HEK293 (cell line): ENCODE results near the gene C16orf74.

Source experiments
- CTCF ChIA-PET: fragments of 350-600 bp; formaldehyde crosslinking; extraction: SDS; loops from one replicate; lab custom pipeline; 2021; ENCODE audit warnings: antibody characterized with exemption; lab: Yijun Ruan, JAX
- POLR2A ChIA-PET: fragments of 300-600 bp; formaldehyde crosslinking; extraction: SDS; loops from one replicate; lab custom pipeline; 2020; ENCODE audit warnings: antibody characterized with exemption, inconsistent platforms; lab: Yijun Ruan, JAX
- H3K27ac ChIP-seq: fragments of 200-500 bp; sonication (Bioruptor generic); 2 replicates; pipeline ENCODE4 v1.5.1; 2014; ENCODE audit warnings: low read depth, low read length, control low read depth, inconsistent platforms; ENCODE audit errors: extremely low read depth
- H3K36me3 ChIP-seq, 2 experiments: fragments of 200-500 bp in 1 of 2; sonication (Bioruptor generic) in 1 of 2; 1 replicate in 1 of 2; 2 replicates in 1 of 2; pipeline ENCODE4 v1.5.1; 2014 to 2017; ENCODE audit warnings: inconsistent platforms in 2 of 2, low read length in 2 of 2; ENCODE audit not compliant: control insufficient read depth in 2 of 2, insufficient read depth in 1 of 2
- H3K4me1 ChIP-seq: fragments of 200-500 bp; sonication (Bioruptor generic); 2 replicates; pipeline ENCODE4 v1.5.1; 2014; ENCODE audit warnings: mild to moderate bottlenecking, low read length, inconsistent platforms; ENCODE audit not compliant: control insufficient read depth, insufficient read depth
- H3K4me3 ChIP-seq: 2 replicates; pipeline ENCODE4 v1.5.1; 2011; ENCODE audit warnings: low read depth, mild to moderate bottlenecking, control low read depth, low read length, moderate library complexity
- H3K9me3 ChIP-seq: fragments of 200-500 bp; sonication (Bioruptor generic); 2 replicates; pipeline ENCODE4 v1.5.1; 2014; ENCODE audit warnings: low read depth, low read length, inconsistent platforms; ENCODE audit not compliant: control insufficient read depth, insufficient read depth
- MEIS1 ChIP-seq: sonication (generic); formaldehyde crosslinking; IDR thresholded peaks from 2 replicates; pipeline ENCODE4 v1.8.1; 2022; ENCODE audit warnings: missing genetic modification reagents, mild to moderate bottlenecking, borderline replicate concordance
- PRDM1 ChIP-seq: fragments of 450-650 bp; formaldehyde crosslinking; IDR thresholded peaks from 2 replicates; pipeline ENCODE4; 2016; ENCODE audit warnings: missing biosample characterization, missing genetic modification characterization
- PRDM10 ChIP-seq: fragments of 450-650 bp; formaldehyde crosslinking; IDR thresholded peaks from 2 replicates; pipeline ENCODE4 v1.5.1; 2016; ENCODE audit warnings: missing biosample characterization, missing genetic modification characterization
- TCF7L2 ChIP-seq: IDR thresholded peaks from 2 replicates; pipeline ENCODE4 v1.6.1; 2011; ENCODE audit warnings: low read depth, mild to moderate bottlenecking, inconsistent platforms, low read length, moderate library complexity, borderline replicate concordance
- ZFP37 ChIP-seq: fragments of 450-650 bp; formaldehyde crosslinking; IDR thresholded peaks from 2 replicates; pipeline ENCODE4 v1.5.1; 2016; ENCODE audit warnings: missing biosample characterization, missing genetic modification characterization
- ZNF112 ChIP-seq: fragments of 450-650 bp; formaldehyde crosslinking; IDR thresholded peaks from 2 replicates; pipeline ENCODE4 v1.5.0; 2017; ENCODE audit warnings: missing biosample characterization, missing genetic modification characterization
- ZNF138 ChIP-seq: fragments of 450-650 bp; formaldehyde crosslinking; IDR thresholded peaks from 2 replicates; pipeline ENCODE4 v1.5.1; 2016; ENCODE audit warnings: missing biosample characterization, missing genetic modification characterization, borderline replicate concordance
- ZNF140 ChIP-seq: fragments of 450-650 bp; formaldehyde crosslinking; IDR thresholded peaks from 2 replicates; pipeline ENCODE4 v1.5.1; 2016; ENCODE audit warnings: missing biosample characterization, missing genetic modification characterization
- ZNF184 ChIP-seq: fragments of 450-650 bp; IDR thresholded peaks from 2 replicates; pipeline ENCODE4 v1.5.1; 2018; ENCODE audit warnings: missing biosample characterization, mild to moderate bottlenecking, missing genetic modification characterization
- ZNF202 ChIP-seq: fragments of 450-650 bp; formaldehyde crosslinking; IDR thresholded peaks from 2 replicates; pipeline ENCODE4 v1.5.1; 2016; ENCODE audit warnings: missing biosample characterization, missing genetic modification characterization, borderline replicate concordance
- ZNF239 ChIP-seq: fragments of 450-650 bp; formaldehyde crosslinking; IDR thresholded peaks from 2 replicates; pipeline ENCODE4 v1.5.1; 2016; ENCODE audit warnings: missing biosample characterization, missing genetic modification characterization
- ZNF24 ChIP-seq: fragments of 450-650 bp; formaldehyde crosslinking; IDR thresholded peaks from 2 replicates; pipeline ENCODE4 v1.5.1; 2016; ENCODE audit warnings: missing biosample characterization, missing genetic modification characterization
- ZNF274 ChIP-seq, 2 experiments: fragments of 200-500 bp in 1 of 2; fragments of 450-650 bp in 1 of 2; sonication (Bioruptor generic) in 1 of 2; formaldehyde crosslinking in 1 of 2; IDR thresholded peaks; 2 replicates each; pipeline versions ENCODE4 v1.5.1 to v1.6.1; 2014 to 2016; ENCODE audit warnings: borderline replicate concordance in 1 of 2, inconsistent platforms in 1 of 2, low read length in 1 of 2, missing biosample characterization in 1 of 2, missing genetic modification characterization in 1 of 2
- ZNF37A ChIP-seq: fragments of 450-650 bp; IDR thresholded peaks from 2 replicates; pipeline ENCODE4 v1.5.1; 2018; ENCODE audit warnings: missing biosample characterization, missing genetic modification characterization
- ZNF473 ChIP-seq: fragments of 450-650 bp; formaldehyde crosslinking; IDR thresholded peaks from 2 replicates; pipeline ENCODE4 v1.5.1; 2017; ENCODE audit warnings: missing biosample characterization, missing genetic modification characterization
- ZNF549 ChIP-seq: fragments of 450-650 bp; IDR thresholded peaks from 2 replicates; pipeline ENCODE4 v1.5.1; 2018; ENCODE audit warnings: missing biosample characterization, missing genetic modification characterization, mild to moderate bottlenecking, inconsistent platforms, moderate library complexity
- ZNF555 ChIP-seq: fragments of 450-650 bp; formaldehyde crosslinking; conservative IDR thresholded peaks from 2 replicates; pipeline ENCODE4 v1.5.1; 2017; ENCODE audit warnings: missing biosample characterization, mild to moderate bottlenecking, missing genetic modification characterization, inconsistent platforms
- ZNF76 ChIP-seq: fragments of 450-650 bp; formaldehyde crosslinking; IDR thresholded peaks from 2 replicates; pipeline ENCODE4; 2016; ENCODE audit warnings: low read depth, missing biosample characterization, missing genetic modification characterization, borderline replicate concordance
- ZNF830 ChIP-seq: fragments of 450-650 bp; IDR thresholded peaks from 2 replicates; pipeline ENCODE4 v1.5.0; 2018; ENCODE audit warnings: missing biosample characterization, missing genetic modification characterization, low read depth, mild to moderate bottlenecking, moderate library complexity
- ZNF837 ChIP-seq: fragments of 450-650 bp; formaldehyde crosslinking; IDR thresholded peaks from 2 replicates; pipeline ENCODE4 v1.5.1; 2016; ENCODE audit warnings: missing biosample characterization, missing genetic modification characterization
- TF ChIP-seq, protein P1 (sequence below): fragments of 450-650 bp; formaldehyde crosslinking; IDR thresholded peaks from 2 replicates; pipeline ENCODE4 v1.5.1; 2016; ENCODE audit warnings: missing biosample characterization, missing genetic modification characterization
- TF ChIP-seq, protein P2 (sequence below): fragments of 450-650 bp; formaldehyde crosslinking; IDR thresholded peaks from 2 replicates; pipeline ENCODE4 v1.5.1; 2016; ENCODE audit warnings: missing biosample characterization, missing genetic modification characterization

The C16orf74 gene

GRCh38 chr16:85728879-85729278 lies 22.0 kb downstream of the C16orf74 start:
- H3K9me3 ChIP-seq: no peaks in the 10 kb centered on the region
- no peaks in the 10 kb centered on the region for H3K4me1 ChIP-seq
- ChIA-PET CTCF (interaction anchor here (0.6 to 1.3 kb wide), 5 partner anchors 10 to 344 kb away, joined by 3 to 5 read pairs (median 3); no protein-coding TSS in a partner anchor), POLR2A (no interaction called here)
- TF ChIP-seq ZNF473 (tag by site-specific recombination) (no peak), PRDM10 (tag by site-specific recombination) (0 out of 2 replicates have a peak, but pooled peaks have one; percentile 20)
- H3K4me3 ChIP-seq: no peak overlapping the region
- no peaks in the 10 kb centered on the region for H3K36me3 ChIP-seq
- no peak overlapping the region for H3K27ac ChIP-seq

DNA sequence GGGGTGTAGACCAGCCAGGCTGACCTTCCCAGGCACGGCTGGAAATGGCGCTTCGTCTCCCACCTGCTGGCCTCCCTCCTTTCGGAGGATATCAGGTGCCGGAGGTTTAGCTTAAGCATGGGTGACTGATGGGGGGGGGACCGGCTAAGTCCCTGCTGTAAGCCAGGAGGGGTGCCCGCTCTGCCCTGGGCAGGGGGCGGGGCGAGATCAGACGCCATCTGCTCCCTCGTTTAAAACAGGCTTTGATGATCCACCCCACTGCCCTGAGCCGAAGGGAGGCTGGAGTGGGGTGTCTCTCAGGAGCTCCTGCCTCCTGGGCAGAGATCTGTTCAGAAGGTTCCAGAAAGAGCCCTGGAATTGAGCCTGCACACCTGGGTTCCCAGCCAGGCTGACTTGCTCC lies 26.0 kb downstream of the C16orf74 start:
- ChIA-PET CTCF (interaction anchor here (0.6 to 0.7 kb wide), 2 partner anchors 13 to 32 kb away, joined by 3 to 11 read pairs; no protein-coding TSS in a partner anchor), POLR2A (interaction anchor here (0.6 kb wide), 1 partner anchor 19 kb away, joined by 5 read pairs; no protein-coding TSS in a partner anchor)
- no peak for TF ChIP-seq ZNF837 (tag by site-specific recombination)
- no peak for TF ChIP-seq ZFP37 (tag by site-specific recombination)
- no peak for TF ChIP-seq ZNF239 (tag by site-specific recombination)
- no peak for TF ChIP-seq ZNF76 (tag by site-specific recombination)
- no peak for TF ChIP-seq ZNF24 (tag by site-specific recombination)
- no peak for TF ChIP-seq ZNF549
- TF ChIP-seq, protein P1, sequence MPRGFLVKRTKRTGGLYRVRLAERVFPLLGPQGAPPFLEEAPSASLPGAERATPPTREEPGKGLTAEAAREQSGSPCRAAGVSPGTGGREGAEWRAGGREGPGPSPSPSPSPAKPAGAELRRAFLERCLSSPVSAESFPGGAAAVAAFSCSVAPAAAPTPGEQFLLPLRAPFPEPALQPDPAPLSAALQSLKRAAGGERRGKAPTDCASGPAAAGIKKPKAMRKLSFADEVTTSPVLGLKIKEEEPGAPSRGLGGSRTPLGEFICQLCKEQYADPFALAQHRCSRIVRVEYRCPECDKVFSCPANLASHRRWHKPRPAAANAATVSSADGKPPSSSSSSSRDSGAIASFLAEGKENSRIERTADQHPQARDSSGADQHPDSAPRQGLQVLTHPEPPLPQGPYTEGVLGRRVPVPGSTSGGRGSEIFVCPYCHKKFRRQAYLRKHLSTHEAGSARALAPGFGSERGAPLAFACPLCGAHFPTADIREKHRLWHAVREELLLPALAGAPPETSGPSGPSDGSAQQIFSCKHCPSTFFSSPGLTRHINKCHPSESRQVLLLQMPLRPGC (tag by site-specific recombination): no peak
- no peak for TF ChIP-seq ZNF202 (tag by site-specific recombination)
- no peak for TF ChIP-seq ZNF830
- no peak for TF ChIP-seq ZNF37A (tag by site-specific recombination)
- TF ChIP-seq MEIS1 (CRISPR knock-in tag): no peak
- no peak for TF ChIP-seq PRDM1 (tag by site-specific recombination)
- TF ChIP-seq ZNF138 (tag by site-specific recombination): no peak
- TF ChIP-seq, protein P2, sequence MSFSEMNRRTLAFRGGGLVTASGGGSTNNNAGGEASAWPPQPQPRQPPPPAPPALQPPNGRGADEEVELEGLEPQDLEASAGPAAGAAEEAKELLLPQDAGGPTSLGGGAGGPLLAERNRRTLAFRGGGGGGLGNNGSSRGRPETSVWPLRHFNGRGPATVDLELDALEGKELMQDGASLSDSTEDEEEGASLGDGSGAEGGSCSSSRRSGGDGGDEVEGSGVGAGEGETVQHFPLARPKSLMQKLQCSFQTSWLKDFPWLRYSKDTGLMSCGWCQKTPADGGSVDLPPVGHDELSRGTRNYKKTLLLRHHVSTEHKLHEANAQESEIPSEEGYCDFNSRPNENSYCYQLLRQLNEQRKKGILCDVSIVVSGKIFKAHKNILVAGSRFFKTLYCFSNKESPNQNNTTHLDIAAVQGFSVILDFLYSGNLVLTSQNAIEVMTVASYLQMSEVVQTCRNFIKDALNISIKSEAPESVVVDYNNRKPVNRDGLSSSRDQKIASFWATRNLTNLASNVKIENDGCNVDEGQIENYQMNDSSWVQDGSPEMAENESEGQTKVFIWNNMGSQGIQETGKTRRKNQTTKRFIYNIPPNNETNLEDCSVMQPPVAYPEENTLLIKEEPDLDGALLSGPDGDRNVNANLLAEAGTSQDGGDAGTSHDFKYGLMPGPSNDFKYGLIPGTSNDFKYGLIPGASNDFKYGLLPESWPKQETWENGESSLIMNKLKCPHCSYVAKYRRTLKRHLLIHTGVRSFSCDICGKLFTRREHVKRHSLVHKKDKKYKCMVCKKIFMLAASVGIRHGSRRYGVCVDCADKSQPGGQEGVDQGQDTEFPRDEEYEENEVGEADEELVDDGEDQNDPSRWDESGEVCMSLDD: no peak
- no peak for TF ChIP-seq ZNF112
- no peak for TF ChIP-seq ZNF140 (tag by site-specific recombination)
- no peak for TF ChIP-seq ZNF555 (tag by site-specific recombination)
- TF ChIP-seq ZNF184 (tag by site-specific recombination): no peak
- TF ChIP-seq TCF7L2: no peak
- no peak for TF ChIP-seq ZNF274 (IDR thresholded peaks at IDR 0.05; ENCODE audit: low read length)
- no peak for TF ChIP-seq ZNF274 (tag by site-specific recombination; IDR thresholded peaks at IDR 0.05; ENCODE audit: borderline replicate concordance)
- H3K9me3 ChIP-seq: no peaks in the 10 kb centered on the region
- H3K4me3 ChIP-seq: no peak overlapping the region
- H3K4me1 ChIP-seq: no peaks in the 10 kb centered on the region
- H3K36me3 ChIP-seq: no peaks in the 10 kb centered on the region
- no peak overlapping the region for H3K27ac ChIP-seq
